IPS-18c (cell line): Measurements from ENCODE around the gene BBX.
"Not testable (repeated sequence)": the region's sequence is repeated elsewhere in the genome, so short reads cannot be mapped to it uniquely, and the experiment has no call there.

ENCODE experiments used
- H3K4me3 ChIP-seq: 2 replicates; pipeline ENCODE4 v1.7.0; 2013; ENCODE audit warnings: low read depth, mild to moderate bottlenecking, low read length, moderate library complexity; ENCODE audit not compliant: insufficient read depth
- H3K9me3 ChIP-seq: one replicate; pipeline ENCODE4 v1.6.1; 2013; ENCODE audit warnings: mild to moderate bottlenecking, low read length, moderate library complexity; ENCODE audit not compliant: control insufficient read depth, insufficient read depth

The BBX gene

DNA sequence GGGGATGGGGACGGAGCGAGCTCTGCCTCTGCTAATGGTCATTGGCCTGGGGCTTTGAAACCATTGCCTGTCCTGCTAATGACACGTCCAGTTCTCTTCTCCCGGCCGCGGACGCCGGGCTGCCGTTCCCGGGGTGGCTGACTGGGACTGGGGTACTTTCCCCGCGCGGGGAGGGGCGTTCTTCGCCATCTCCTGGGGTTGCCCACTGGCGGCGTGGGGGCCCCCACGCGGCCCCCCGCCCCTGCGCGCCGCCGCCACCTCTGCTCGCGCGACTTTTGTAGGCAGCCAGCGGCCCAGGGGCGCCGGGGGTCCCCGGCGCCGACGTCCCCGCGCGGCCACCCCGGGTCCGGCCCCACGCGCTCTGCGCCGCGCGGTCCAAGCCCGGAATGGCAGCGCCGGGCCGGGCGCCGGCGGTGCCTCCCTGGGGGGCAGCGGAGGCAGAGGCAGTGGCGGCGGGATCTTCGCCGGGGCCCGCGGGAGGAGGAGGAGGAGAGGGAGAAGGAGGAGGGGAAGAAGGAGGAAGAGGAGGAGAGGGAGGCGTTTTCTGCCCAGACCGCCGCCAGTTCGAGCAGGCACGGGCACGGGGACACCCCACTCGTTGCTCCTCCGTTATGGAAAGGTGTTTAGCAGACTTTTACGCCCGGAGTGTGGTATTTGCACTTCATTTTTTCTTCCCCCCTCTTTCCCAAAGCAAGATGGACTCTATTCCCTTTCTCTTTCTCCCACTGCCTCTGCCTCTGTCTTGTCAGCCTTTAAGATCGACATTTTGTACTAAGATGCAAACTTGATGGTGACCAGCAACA is 2.3 kb downstream of the BBX start:
- H3K9me3 ChIP-seq = no peaks in the 10 kb centered on the region
- peak overlapping the region; percentile 87 for H3K4me3 ChIP-seq

DNA sequence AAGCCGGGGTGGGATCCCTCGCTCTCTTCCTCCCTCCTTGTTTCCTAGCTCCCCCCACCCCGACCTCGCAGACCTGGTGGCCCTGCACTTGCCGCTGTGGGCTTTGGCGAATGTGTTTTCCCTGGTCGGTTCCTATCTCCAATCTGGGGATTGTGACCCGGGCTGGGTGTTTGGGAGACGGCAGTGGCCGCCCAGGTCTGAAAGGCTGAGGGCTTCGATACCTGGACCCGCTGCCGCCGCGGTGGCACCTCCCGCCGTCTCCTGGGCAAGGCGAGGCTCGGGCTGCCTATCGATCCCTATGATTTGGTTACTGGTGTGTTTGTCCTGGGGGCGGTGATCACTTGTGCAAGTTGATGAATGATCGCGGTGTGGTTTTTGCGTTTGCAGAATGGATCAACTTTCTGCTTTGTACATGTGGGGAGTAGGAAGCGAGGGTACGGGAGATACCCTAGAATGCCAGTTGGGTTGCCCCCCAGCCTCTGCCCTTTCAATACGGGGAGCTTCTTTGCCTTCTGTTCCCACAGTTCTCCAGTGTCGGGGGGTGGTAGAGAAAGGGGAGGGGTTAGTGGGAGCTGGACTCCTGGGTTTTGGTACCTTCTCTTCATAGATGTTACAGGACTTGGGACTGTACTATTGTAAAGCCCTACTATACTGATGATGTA is 3.0 kb downstream of the BBX start:
- H3K4me3 ChIP-seq = peak overlapping the region; percentile 87
- H3K9me3 ChIP-seq = no peaks in the 10 kb centered on the region

DNA sequence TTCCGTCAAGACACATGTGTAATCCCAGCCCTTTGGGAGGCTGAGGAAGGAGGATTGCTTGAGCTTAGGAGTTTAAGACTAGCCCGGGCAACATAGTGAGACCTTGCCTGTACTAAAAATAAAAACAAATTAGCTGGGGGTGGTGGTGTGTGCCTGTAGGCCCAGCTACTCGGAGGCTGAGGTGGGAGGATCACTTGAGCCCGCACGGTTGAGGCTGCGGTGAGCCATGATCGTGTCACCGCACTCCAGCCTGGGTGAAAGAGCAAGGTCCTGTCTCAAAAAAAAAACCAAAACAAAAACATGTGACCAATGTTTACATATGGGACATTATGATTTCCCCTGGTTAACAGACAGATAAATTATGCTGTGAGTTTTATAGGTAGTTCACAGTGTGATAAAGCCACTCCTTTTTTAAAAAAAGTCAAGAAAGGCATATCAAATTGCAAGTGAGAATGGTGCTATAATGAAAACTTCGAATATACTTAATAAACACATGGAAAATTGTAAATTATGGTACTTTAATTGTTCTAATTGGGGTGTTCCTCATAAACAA is 9.2 kb downstream of the BBX start:
- Histone ChIP-seq H3K4me3 (no peak overlapping the region), H3K9me3 (no peaks in the 10 kb centered on the region)

DNA sequence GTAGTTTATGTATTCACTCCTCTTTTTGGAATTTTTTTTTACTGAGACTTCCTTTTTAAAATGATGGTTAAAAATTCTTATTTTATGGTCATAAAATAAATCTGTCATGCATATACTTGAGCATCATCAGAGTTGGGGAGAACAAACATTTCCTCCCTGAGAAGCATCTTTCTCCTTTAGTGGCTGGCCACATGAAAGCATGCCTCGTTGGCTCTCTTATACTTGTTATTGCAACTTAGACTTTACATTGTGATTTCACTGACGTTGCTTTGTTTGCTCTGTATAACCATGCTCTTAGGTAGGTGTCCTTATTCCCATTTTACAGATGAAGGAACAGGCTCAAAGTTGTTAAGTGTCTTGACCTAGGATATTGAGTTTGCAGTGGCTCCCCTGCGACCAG is 18.1 kb downstream of the BBX start:
- no peak overlapping the region for H3K4me3 ChIP-seq
- no peaks in the 10 kb centered on the region for H3K9me3 ChIP-seq

DNA sequence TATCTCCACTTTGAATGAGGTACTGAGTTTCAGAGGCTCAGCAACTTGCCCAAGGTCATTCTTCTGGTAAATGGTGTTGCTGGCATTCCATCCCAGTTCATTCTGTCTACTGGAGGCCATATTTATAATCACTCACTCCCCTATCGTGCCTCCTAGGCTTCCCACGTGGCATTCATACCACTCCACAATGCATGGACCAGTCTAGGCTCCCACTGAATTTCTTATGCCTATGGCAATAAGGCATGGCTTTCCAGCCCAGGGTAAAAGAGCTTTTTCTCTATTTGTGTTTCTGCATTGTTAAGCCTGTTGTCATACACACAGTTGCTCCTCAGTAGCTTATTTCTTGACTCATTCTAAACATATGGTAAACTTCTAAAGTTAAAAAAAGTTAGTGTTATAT is 19.9 kb downstream of the BBX start:
- no peaks in the 10 kb centered on the region for H3K9me3 ChIP-seq
- no peak overlapping the region for H3K4me3 ChIP-seq

DNA sequence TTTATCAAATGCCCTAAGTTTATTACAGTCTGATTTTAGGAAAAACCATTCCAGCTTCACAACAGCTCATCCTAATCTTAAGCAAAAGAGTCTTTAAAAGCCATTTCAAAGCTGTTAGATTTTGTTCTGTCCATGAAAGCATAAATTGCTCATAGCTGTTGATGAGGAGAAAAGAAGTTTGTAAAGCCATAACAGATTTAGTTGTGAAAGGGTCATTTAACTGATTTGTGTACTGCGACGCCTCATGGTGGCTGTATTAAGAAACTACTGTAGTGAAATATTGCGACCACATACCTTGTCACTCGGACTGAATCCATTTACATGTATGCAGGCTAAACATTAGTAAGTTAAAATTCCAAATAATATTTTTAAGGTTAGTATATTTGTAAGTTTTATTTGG is 20.9 kb downstream of the BBX start:
- no peaks in the 10 kb centered on the region for H3K9me3 ChIP-seq
- H3K4me3 ChIP-seq = no peak overlapping the region

DNA sequence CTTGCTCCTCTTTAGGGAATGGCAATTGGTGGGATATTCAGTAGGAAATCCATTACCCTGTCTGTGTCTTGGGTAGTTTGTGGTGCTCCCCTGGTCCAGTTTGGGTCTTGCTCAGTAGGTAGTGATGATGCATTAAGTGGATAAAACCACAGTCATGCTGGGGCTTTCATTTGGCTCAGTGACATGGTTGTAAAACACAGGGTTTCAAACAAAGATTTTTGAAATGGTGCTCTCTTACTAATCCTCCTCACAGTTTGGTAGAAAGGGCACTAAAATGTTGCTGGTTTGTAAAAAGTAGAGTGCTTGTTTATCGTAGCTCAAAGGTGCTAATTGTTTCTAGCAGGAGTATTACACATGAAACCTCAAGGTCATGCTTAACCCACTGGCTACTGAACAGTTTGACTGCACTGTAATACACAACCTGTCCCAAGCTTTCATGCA is 22.9 kb downstream of the BBX start:
- H3K4me3 ChIP-seq = no peak overlapping the region

DNA sequence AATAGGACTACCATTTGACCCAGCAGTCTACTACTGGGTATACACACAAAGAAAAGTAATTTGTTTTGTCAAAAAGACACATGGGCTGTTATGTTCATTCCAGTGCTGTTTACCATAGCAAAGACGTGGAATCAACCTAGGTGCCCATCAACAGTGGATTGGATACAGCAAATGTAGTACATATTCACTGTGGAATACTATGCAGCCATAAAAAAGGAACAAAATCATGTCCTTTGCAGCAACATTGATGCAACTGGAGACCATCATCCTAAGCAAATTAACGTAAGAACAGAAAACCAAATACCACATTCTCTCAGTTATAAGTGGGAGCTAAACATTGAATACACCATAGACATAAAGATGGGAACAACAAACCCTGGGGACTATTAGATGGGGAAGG is 25.8 kb downstream of the BBX start:
- H3K9me3 ChIP-seq = no peaks in the 10 kb centered on the region

More for the DNA sequence above, 22.9 kb downstream of the BBX start:
- no peaks in the 10 kb centered on the region for H3K9me3 ChIP-seq

DNA sequence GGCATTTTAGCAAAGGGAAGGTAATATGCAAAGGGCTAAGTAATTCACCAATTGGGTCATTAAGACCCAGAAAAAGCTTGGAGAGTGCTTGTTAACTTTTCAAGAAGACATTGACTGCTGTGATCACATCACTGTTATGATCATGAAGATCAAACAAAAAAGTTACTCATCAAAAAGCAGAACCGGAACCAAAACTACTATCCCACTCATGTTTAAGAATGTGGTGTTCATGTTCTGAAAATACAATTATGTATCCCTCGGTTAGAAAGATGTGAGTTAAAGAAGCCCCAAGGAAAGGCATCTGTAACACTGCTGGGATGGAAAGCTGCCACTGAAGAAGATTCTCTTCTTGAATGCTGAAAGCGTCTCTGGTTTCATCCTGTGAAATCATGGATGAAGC is 32.6 kb downstream of the BBX start:
- H3K4me3 ChIP-seq = no peak overlapping the region
- H3K9me3 ChIP-seq = no peaks in the 10 kb centered on the region

More for the DNA sequence above, 25.8 kb downstream of the BBX start:
- H3K4me3 ChIP-seq = no peak overlapping the region

DNA sequence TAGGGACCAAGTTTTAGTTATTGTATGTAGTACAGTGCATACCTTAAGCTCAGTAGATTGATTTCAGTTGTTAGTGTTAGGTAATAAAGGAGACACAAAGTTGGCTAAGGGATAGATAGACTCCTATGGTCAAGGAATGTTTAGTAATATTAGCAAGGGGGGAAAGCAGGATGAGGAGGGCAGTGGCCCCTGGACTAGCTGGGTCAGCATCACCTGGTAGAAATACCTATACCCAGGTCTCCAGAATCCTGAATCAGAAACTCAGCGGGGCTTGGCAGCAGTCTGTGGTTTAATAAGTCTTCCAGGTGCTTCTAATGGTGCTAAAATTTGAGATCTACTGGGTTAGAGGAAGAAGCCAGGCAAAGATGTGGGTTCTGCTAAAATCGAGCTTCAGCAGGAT is 35.0 kb downstream of the BBX start:
- no peaks in the 10 kb centered on the region for H3K9me3 ChIP-seq
- H3K4me3 ChIP-seq = no peak overlapping the region

DNA sequence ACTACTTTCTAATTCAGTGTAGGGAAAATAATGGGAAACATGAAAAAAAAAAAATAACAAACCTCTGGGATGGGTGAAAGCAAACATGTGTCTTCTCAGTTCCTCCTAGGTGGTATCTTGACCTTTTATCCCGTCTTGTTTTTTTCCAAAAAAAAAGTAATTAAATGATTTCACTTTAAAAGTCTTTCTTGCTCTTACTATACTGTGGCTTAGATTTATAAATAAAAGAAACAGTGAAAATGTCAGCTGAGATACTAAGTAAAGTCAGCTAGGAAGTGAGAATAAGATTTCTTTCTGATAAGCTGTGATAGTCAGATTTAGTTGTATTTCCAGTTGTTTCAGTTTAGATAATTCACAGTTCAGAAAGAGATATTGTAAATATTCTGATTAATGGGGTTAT is 37.4 kb downstream of the BBX start:
- no peak overlapping the region for H3K4me3 ChIP-seq
- H3K9me3 ChIP-seq = no peaks in the 10 kb centered on the region

DNA sequence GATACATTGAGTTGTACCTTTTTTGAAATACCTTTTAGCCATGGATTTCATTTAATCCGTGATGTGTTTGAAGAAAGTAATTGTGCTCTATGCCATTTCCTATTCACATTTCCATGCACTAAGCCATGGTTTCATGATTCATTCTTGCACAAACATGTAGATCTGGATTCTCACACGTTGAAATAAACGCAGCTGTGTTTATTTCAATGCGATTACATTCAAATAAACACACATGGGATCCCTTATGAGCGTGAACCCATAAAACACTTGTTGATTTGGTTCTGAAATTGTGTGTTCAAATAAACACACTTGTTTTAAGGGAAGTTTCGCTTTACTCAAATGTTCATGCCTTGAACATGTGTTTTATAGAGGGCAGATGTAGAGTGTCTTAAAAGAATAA is 39.2 kb downstream of the BBX start:
- no peak overlapping the region for H3K4me3 ChIP-seq

DNA sequence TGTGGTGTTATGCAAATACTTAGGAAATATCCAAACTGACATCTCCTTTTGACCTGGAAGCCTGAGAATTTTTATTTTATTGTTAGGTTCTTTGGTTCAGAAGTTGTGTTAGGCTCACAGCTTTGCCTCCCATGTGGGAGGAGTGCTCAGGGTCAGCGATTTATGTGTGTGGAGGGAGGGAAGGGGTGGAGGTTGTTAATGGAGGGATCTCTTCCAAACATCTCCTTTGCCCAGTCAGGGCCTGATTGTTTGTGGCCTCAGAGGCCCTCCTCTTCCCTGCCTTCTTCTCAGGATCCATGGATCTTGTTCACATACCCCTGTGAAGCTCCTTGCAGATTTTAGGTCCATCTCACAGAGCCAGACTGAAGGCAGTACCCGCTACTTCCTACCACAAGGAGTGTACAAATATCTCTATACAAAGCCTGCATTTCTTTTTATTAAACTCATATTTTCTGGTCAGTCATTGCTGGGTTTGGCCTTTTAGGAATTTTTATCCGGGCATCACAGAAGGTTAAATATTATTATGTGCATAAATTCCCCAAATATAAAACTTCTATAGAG is 40.3 kb downstream of the BBX start:
- Histone ChIP-seq H3K4me3 (no peak overlapping the region), H3K9me3 (no peaks in the 10 kb centered on the region)

More for the DNA sequence above, 39.2 kb downstream of the BBX start:
- H3K9me3 ChIP-seq = no peaks in the 10 kb centered on the region

DNA sequence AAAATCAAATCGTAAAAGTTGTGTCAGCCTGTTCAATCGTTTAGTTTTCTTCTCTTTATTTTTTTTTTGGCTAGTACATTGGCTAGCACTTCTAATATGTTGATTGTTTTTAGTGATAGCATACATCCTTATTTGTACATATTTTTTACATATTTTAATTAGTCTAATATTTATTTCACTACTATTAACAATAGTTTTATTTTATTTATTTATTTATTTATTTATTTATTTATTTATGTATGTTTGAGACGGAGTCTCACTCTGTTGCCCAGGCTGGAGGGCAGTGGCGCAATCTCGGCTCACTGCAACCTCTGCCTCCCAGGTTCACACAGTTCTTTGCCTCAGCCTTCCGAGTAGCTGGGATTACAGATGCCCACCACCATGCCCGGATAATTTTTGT is 42.5 kb downstream of the BBX start:
- H3K9me3 ChIP-seq, H3K4me3 ChIP-seq: not testable (repeated sequence)

DNA sequence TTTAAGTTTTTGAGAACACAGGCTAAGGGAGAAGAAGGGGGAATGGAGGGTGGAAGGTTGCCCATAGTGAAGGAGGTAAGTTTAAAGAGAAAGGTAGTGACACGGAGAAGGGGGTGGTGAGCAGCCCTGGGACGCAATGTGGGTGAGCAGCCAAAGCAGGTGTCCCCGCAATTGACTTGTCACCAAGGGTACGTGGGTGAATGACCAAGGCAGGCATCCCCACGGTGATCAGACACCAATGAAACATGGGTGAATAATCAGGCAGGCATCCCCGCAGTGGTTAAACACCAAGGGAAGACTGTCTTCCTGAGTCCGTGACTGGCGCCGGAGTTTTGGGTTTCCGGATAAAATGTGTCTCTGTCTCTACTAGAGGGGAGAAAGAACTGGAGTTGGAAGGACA is 48.3 kb downstream of the BBX start:
- not testable (repeated sequence) for H3K4me3 ChIP-seq, H3K9me3 ChIP-seq

DNA sequence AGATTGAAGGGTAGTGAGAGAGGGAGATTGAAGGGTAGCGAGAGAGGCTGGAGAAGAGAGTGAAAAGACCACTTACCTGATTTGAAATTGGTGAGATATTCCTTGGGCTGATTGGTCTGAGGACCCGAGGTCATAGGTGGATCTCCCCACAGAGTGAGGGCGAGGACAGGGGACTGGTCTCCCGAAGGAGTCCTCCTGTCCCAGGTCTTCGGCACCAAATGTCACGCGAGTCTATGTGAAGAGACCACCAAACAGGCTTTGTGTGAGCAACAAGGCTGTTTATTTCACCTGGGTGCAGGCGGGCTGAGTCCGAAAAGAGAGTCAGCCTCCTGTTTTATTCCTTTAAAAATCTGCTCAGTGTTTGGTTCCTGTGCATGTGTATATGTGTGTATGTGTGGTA is 48.7 kb downstream of the BBX start:
- H3K9me3 ChIP-seq, H3K4me3 ChIP-seq: not testable (repeated sequence)

DNA sequence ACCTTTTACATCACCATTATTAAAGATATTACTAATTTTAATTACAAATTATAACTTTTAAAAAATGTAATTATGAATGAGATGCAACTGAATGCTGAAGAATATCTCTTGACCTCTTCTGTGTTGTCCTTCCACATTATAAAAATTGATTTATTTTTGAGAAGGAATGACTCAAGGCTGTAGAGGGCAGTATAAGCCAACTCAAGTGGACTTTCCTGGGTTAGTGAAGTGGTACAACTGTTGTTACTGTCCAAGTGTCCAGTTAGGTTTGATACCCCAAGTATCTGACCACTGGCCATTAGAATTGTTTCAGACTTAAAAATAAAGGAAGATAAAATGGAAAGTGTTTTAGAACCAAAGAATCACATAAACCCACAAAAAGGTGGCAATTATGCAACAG is 51.9 kb downstream of the BBX start:
- Histone ChIP-seq H3K9me3 (no peaks in the 10 kb centered on the region), H3K4me3 (no peak overlapping the region)

DNA sequence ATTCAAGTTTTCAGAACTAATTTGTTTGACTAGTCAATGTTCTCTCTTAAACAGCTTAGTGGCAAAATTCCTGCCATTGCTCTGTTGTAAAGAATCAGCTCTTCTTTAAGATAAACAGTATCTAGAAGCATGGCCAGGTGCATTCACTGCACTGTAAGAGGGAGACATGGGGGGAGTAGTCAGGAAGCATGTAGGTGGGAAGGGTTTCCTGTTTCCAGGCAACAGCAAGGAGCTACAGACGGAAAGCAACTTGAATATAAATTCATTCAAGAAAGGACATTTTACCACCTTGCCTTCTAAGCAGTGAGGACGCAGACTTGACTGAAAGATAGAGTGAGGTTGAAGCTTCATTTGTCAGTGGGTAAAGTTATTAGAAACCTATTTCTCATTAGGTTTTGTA is 55.3 kb downstream of the BBX start:
- Histone ChIP-seq H3K4me3 (no peak overlapping the region), H3K9me3 (no peaks in the 10 kb centered on the region)
